Measurements from ENCODE around the gene PDE11A. TPM values are rescaled to one million over a fixed set of nuclear protein-coding genes. Genes with fewer than 3 reads are reported as not detected.

Gene PDE11A
- total and polyA plus RNA-seq, 9 donors: 0.15 to 2.0 (median 0.42) TPM; not detected in 1

DNA sequence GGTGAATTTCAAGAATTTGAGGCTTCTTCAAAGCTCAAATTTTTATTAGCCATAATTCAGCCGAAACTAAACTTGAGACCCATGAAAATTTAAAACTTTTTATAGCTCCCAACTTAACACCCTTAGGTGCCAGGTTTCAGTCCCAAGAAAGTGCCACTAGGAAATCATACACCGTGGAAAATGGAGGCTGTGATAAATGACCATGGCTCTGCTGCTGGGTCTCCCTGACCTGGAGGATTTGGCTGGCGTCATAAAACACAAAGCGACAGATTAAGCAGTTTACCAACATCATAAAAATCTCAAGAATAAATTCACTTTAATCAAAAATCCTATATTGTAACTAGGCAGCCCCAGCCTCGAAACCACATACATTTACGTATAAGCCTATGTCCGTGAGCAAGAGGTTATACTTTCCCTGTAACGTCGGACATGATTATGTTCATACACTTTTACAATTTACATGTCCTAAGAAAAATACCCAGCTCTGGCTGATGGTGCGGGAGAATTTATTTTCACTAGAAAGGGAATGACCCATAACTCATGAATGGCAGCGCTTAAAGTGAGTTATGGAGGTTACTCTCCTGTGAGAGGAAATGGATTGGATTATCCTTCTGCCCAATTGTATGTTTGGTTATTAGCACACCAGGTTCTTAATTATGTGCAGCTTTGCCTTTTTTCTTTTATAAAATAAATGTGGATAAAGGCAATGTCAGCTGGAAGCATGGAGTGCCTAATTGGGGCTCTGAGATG, 350.6 kb downstream of the PDE11A start:
- intact Hi-C loops (cut with DNase I): no loop called here

DNA sequence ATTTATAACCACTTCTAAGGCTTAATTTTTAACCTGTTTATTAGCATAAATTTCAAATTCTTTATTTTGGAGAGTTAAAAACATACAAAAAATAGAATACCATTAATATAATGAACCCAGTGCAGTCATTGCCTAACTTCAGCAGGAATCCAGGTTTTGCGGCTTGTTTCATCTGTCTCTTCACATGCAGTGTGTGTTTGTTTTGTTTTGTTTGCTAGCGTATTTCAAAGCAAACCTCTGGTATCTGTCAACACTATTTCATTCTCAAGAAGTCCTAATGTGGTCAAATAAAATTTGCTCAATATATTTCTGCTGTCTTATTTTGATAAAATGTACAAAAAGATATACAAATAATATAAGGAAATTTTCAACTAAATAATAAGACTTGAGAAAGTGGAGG, 351.5 kb downstream of the PDE11A start:
- Histone ChIP-seq H3K9me3 (no peaks in the 10 kb centered on the region), H3K4me3 (no peak overlapping the region), H3K4me1 (ENCODE audit: insufficient read depth) (peaks cover 1% of the 10 kb centered on the region), H3K27me3 (no peaks in the 10 kb centered on the region), H3K27ac (no peak overlapping the region), H3K36me3 (no peaks in the 10 kb centered on the region)
- no peak for DNase-seq
- intact Hi-C loops (cut with DNase I): no loop called here
- TF ChIP-seq POLR2A (IDR thresholded peaks at IDR 0.05) (no peak), EP300 (IDR thresholded peaks at IDR 0.05) (no peak)
- TF ChIP-seq, protein P1, sequence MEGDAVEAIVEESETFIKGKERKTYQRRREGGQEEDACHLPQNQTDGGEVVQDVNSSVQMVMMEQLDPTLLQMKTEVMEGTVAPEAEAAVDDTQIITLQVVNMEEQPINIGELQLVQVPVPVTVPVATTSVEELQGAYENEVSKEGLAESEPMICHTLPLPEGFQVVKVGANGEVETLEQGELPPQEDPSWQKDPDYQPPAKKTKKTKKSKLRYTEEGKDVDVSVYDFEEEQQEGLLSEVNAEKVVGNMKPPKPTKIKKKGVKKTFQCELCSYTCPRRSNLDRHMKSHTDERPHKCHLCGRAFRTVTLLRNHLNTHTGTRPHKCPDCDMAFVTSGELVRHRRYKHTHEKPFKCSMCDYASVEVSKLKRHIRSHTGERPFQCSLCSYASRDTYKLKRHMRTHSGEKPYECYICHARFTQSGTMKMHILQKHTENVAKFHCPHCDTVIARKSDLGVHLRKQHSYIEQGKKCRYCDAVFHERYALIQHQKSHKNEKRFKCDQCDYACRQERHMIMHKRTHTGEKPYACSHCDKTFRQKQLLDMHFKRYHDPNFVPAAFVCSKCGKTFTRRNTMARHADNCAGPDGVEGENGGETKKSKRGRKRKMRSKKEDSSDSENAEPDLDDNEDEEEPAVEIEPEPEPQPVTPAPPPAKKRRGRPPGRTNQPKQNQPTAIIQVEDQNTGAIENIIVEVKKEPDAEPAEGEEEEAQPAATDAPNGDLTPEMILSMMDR (IDR thresholded peaks at IDR 0.05): no peak
- 83 to 90% (median 87%) methylated on average over 2 of the region's 2 CpGs for WGBS, 3 donors

More for the DNA sequence above, 350.6 kb downstream of the PDE11A start:
- Histone ChIP-seq H3K9me3 (no peaks in the 10 kb centered on the region), H3K36me3 (no peaks in the 10 kb centered on the region), H3K27me3 (no peaks in the 10 kb centered on the region), H3K4me1 (ENCODE audit: insufficient read depth) (peaks cover 3% of the 10 kb centered on the region), H3K4me3 (no peak overlapping the region), H3K27ac (no peak overlapping the region)
- DNase-seq: no peak
- WGBS, 3 donors: 77 to 84% (median 83%) methylated on average over 11 of the region's 11 CpGs
- TF ChIP-seq, protein P1 (IDR thresholded peaks at IDR 0.05): no peak
- TF ChIP-seq POLR2A (IDR thresholded peaks at IDR 0.05): no peak
- TF ChIP-seq EP300 (IDR thresholded peaks at IDR 0.05): no peak

DNA sequence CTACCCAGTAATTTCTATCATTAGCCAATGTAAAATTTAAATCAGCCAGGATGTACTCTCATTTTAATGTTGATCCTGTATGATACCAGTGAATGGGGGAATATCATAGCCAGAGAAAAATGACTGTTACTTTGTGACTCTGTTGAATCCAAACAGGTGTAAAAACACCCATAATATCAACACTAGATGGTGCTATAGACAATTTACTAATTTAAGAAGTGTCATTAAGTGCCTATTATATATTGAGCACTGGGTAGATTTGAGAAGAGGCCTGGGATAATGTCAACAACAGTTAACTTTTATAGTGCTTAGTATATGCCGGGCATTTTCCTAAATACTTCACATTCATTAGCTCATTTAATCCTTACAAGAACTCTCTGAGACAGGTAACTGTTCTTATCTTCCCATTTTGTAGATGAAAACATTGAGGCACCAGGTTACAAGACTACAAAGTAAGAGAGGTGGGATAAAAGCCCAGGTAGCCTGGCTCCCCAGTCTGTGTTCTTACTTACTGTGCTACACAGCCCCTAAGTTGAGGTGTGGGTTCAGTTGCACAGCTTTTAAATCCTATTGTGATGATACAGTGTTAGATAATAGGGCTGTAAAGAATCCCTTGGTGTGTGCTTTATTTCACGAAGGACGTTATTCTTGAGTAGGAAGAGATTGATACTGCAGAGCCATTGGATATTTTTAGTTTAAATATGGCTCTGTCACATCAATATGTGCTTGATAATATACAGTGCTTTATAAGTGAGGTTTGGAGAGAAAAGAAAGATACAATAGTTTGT, 354.6 kb downstream of the PDE11A start:
- no peaks in the 10 kb centered on the region for H3K4me1 ChIP-seq (ENCODE audit: insufficient read depth)
- 62 to 87% (median 80%) methylated on average over 3 of the region's 3 CpGs for WGBS, 3 donors
- no peak overlapping the region for H3K4me3 ChIP-seq
- intact Hi-C loops (cut with DNase I): no loop called here
- TF ChIP-seq, protein P1 (IDR thresholded peaks at IDR 0.05): no peak
- TF ChIP-seq POLR2A (IDR thresholded peaks at IDR 0.05): no peak
- no peak for TF ChIP-seq EP300 (IDR thresholded peaks at IDR 0.05)
- H3K36me3 ChIP-seq: no peaks in the 10 kb centered on the region
- no peak for DNase-seq
- H3K27ac ChIP-seq: no peak overlapping the region
- no peaks in the 10 kb centered on the region for H3K27me3 ChIP-seq
- H3K9me3 ChIP-seq: no peaks in the 10 kb centered on the region

DNA sequence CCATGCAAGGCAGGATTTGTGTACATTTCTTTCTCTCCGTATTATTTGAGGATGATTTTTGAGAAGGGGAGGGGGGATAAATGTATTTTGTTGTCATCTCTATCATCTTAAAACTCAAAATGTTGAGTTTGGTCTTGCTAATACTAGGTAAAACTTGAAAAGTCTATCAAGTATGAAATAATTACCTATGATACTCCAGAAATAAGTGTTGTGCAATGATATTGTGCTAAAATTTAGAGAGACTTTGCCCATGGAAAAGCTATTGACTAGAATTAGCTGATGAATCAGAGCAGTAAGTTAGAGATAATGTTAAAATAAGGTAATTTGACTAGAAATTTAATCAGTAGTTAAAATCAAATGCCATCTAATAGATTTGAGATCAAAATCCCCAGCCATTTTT, 356.1 kb downstream of the PDE11A start:
- no peak for DNase-seq
- whole genome bisulfite sequencing, 3 donors: 90 to 97% (median 95%) methylated on average over 1 of the region's 1 CpG
- Histone ChIP-seq H3K9me3 (no peaks in the 10 kb centered on the region), H3K4me1 (ENCODE audit: insufficient read depth) (no peaks in the 10 kb centered on the region), H3K4me3 (no peak overlapping the region), H3K36me3 (no peaks in the 10 kb centered on the region), H3K27ac (no peak overlapping the region), H3K27me3 (no peaks in the 10 kb centered on the region)
- intact Hi-C loops (cut with DNase I): no loop called here
- TF ChIP-seq, protein P1 (IDR thresholded peaks at IDR 0.05): no peak
- TF ChIP-seq POLR2A (IDR thresholded peaks at IDR 0.05) (no peak), EP300 (IDR thresholded peaks at IDR 0.05) (no peak)
